ENCODE results near the gene AP5B1.

DNA sequence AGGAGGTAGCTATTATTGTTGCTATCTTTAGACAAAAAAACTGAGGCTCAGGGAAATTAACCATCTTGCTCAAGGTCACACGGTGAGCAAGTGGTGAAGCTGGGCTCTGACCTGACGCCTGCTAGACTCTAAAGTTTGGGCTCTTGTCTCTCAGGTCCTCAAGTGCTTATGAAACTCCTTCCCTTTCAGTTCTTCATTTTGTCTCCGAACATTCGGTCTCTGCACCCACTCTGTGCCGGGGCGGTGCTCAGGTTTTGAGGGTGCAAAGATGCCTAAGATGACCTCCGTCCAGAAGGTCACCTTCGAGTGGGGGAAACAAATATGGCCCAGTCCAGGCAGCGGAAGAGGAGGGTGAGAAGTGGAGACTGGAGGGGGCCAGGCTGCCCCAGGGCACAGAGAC lies 22.1 kb upstream of the AP5B1 start:
- TF ChIP-seq CTCF (IDR thresholded peaks at IDR 0.05; ENCODE audit: insufficient read depth, low read length) (no peak), POLR2AphosphoS5 (IDR thresholded peaks at IDR 0.05; ENCODE audit: low read depth) (no peak), GABPA (IDR thresholded peaks at IDR 0.05; ENCODE audit: low read depth) (no peak)
- TF ChIP-seq, protein P1, sequence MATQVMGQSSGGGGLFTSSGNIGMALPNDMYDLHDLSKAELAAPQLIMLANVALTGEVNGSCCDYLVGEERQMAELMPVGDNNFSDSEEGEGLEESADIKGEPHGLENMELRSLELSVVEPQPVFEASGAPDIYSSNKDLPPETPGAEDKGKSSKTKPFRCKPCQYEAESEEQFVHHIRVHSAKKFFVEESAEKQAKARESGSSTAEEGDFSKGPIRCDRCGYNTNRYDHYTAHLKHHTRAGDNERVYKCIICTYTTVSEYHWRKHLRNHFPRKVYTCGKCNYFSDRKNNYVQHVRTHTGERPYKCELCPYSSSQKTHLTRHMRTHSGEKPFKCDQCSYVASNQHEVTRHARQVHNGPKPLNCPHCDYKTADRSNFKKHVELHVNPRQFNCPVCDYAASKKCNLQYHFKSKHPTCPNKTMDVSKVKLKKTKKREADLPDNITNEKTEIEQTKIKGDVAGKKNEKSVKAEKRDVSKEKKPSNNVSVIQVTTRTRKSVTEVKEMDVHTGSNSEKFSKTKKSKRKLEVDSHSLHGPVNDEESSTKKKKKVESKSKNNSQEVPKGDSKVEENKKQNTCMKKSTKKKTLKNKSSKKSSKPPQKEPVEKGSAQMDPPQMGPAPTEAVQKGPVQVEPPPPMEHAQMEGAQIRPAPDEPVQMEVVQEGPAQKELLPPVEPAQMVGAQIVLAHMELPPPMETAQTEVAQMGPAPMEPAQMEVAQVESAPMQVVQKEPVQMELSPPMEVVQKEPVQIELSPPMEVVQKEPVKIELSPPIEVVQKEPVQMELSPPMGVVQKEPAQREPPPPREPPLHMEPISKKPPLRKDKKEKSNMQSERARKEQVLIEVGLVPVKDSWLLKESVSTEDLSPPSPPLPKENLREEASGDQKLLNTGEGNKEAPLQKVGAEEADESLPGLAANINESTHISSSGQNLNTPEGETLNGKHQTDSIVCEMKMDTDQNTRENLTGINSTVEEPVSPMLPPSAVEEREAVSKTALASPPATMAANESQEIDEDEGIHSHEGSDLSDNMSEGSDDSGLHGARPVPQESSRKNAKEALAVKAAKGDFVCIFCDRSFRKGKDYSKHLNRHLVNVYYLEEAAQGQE (IDR thresholded peaks at IDR 0.05; ENCODE audit: insufficient replicate concordance, low read depth) = no peak
